ENCODE measurements around the gene STAC.
A peak's percentile ranks its signal among the peaks of the same experiment; 100 is the strongest.
"Not testable (repeated sequence)": the region's sequence is repeated elsewhere in the genome, so short reads cannot be mapped to it uniquely, and the experiment has no call there.

STAC gene

GRCh38 chr3:36480911-36481648 is 100.8 kb downstream of the STAC start:
- DNase-seq (ENCODE audit: low read depth) = no peak

- DNase-seq (ENCODE audit: low read depth) = peak; percentile 9
Measured at GRCh38 chr3:36482256-36482655, 102.0 kb downstream of the STAC start.

GRCh38 chr3:36482880-36483279 is 102.6 kb downstream of the STAC start:
- no peak for DNase-seq (ENCODE audit: low read depth)

- DNase-seq (ENCODE audit: low read depth) = no peak
Measured at GRCh38 chr3:36483709-36484108, 103.4 kb downstream of the STAC start.

GRCh38 chr3:36484386-36484785 is 104.1 kb downstream of the STAC start:
- no peak for DNase-seq (ENCODE audit: low read depth)

GRCh38 chr3:36486009-36486795 is 105.9 kb downstream of the STAC start:
- DNase-seq (ENCODE audit: low read depth) = no peak

GRCh38 chr3:36487616-36488015 is 107.3 kb downstream of the STAC start:
- DNase-seq (ENCODE audit: low read depth) = no peak

- DNase-seq (ENCODE audit: low read depth) = no peak
Measured at GRCh38 chr3:36488077-36488789, 107.9 kb downstream of the STAC start.

- DNase-seq (ENCODE audit: low read depth) = no peak
Measured at GRCh38 chr3:36489101-36489500, 108.8 kb downstream of the STAC start.

GRCh38 chr3:36489679-36490425 is 109.5 kb downstream of the STAC start:
- no peak for DNase-seq (ENCODE audit: low read depth)

GRCh38 chr3:36493051-36493450 is 112.7 kb downstream of the STAC start:
- no peak for DNase-seq (ENCODE audit: low read depth)

GRCh38 chr3:36494461-36495109 is 114.3 kb downstream of the STAC start:
- DNase-seq (ENCODE audit: low read depth) = no peak

- DNase-seq (ENCODE audit: low read depth) = no peak
Measured at GRCh38 chr3:36496684-36497633, 116.7 kb downstream of the STAC start.

- DNase-seq (ENCODE audit: low read depth) = not testable (repeated sequence)
Measured at GRCh38 chr3:36500053-36500452, 119.7 kb downstream of the STAC start.

GRCh38 chr3:36501616-36502015 is 121.3 kb downstream of the STAC start:
- no peak for DNase-seq (ENCODE audit: low read depth)

- DNase-seq (ENCODE audit: low read depth) = no peak
Measured at GRCh38 chr3:36505393-36505792, 125.1 kb downstream of the STAC start.

GRCh38 chr3:36511791-36512486 is 131.6 kb downstream of the STAC start:
- DNase-seq (ENCODE audit: low read depth) = no peak

- no peak for DNase-seq (ENCODE audit: low read depth)
Measured at GRCh38 chr3:36512555-36512954, 132.3 kb downstream of the STAC start.

GRCh38 chr3:36514171-36514570 is 133.9 kb downstream of the STAC start:
- no peak for DNase-seq (ENCODE audit: low read depth)

- no peak for DNase-seq (ENCODE audit: low read depth)
Measured at GRCh38 chr3:36519682-36520081, 139.4 kb downstream of the STAC start.
